HG03558 (cell line): Measurements from ENCODE around the gene ZBTB7C.
A peak's percentile ranks its signal among the peaks of the same experiment; 100 is the strongest.

Source experiments
- ATAC-seq: cut with Tn5 transposase; IDR thresholded peaks from one replicate; pipeline ENCODE4 v1.9.1; 2021; ENCODE audit warnings: moderate number of reproducible peaks; ENCODE audit not compliant: unreplicated experiment; ENCODE audit errors: extremely low read depth

ZBTB7C gene

GRCh38 chr18:48419277-48420022 is 10.3 kb upstream of the ZBTB7C start:
- no peak for ATAC-seq

GRCh38 chr18:48418539-48419276 is 9.5 kb upstream of the ZBTB7C start:
- no peak for ATAC-seq

GRCh38 chr18:48417985-48418384 is 8.8 kb upstream of the ZBTB7C start:
- no peak for ATAC-seq

GRCh38 chr18:48413342-48413741 is 4.2 kb upstream of the ZBTB7C start:
- ATAC-seq, result no peak

GRCh38 chr18:48412339-48412929 is 3.3 kb upstream of the ZBTB7C start:
- no peak for ATAC-seq

- peak; percentile 87 for ATAC-seq
Observed at GRCh38 chr18:48410095-48410920, 1.1 kb upstream of the ZBTB7C start.

GRCh38 chr18:48409591-48410094 is 460 bp upstream of the ZBTB7C start:
- no peak for ATAC-seq

- no peak for ATAC-seq
Observed at GRCh38 chr18:48408111-48408726, 964 bp downstream of the ZBTB7C start.

- ATAC-seq, result no peak
Observed at GRCh38 chr18:48407358-48407757, 1.8 kb downstream of the ZBTB7C start.

- no peak for ATAC-seq
Observed at GRCh38 chr18:48405978-48406377, 3.2 kb downstream of the ZBTB7C start.

GRCh38 chr18:48404716-48405507 is 4.3 kb downstream of the ZBTB7C start:
- ATAC-seq, result no peak

GRCh38 chr18:48402953-48403352 is 6.2 kb downstream of the ZBTB7C start:
- ATAC-seq, result no peak

GRCh38 chr18:48399303-48400075 is 9.7 kb downstream of the ZBTB7C start:
- no peak for ATAC-seq

- ATAC-seq, result no peak
Observed at GRCh38 chr18:48398074-48398473, 11.1 kb downstream of the ZBTB7C start.

GRCh38 chr18:48397021-48397420 is 12.2 kb downstream of the ZBTB7C start:
- no peak for ATAC-seq

GRCh38 chr18:48396561-48396960 is 12.6 kb downstream of the ZBTB7C start:
- no peak for ATAC-seq

- ATAC-seq, result no peak
Observed at GRCh38 chr18:48395646-48396045, 13.5 kb downstream of the ZBTB7C start.

GRCh38 chr18:48394176-48394575 is 15.0 kb downstream of the ZBTB7C start:
- no peak for ATAC-seq
